B cell (primary cell): Measurements from ENCODE around the gene TADA2A. TPM values are rescaled to one million over a fixed set of nuclear protein-coding genes. Genes with fewer than 3 reads are reported as not detected.
A peak's percentile ranks its signal among the peaks of the same experiment; 100 is the strongest.

ENCODE experiments used
- ATAC-seq: fragments of 200-7000 bp; cut with Tn5 transposase; one replicate; pipeline ENCODE4 v1.10.0; 2021; ENCODE audit warnings: low read depth, mild to moderate bottlenecking, moderate number of reproducible peaks, moderate library complexity
- CTCF ChIA-PET: fragments of 350-600 bp; sonication (Branson Sonifier 250); formaldehyde crosslinking; loops from one replicate; lab custom pipeline; 2021; ENCODE audit warnings: antibody characterized with exemption, inconsistent platforms; lab: Charles Lee
- POLR2A ChIA-PET: fragments of 350-600 bp; sonication (Branson Sonifier 250); formaldehyde crosslinking; loops from one replicate; lab custom pipeline; 2021; ENCODE audit warnings: antibody characterized with exemption; lab: Charles Lee
- DNase-seq: peaks from one replicate; pipeline ENCODE4 v3.0.0; 2013
- H2AFZ ChIP-seq: 2 replicates; pipeline ENCODE4 v1.6.1; 2012; ENCODE audit warnings: mild to moderate bottlenecking, low read depth, low read length; ENCODE audit not compliant: insufficient read depth, poor library complexity, severe bottlenecking
- H3K27ac ChIP-seq, 2 donors: 1 replicate in 1 of 2; 2 replicates in 1 of 2; pipeline ENCODE4 v1.5.1; 2012 to 2013; ENCODE audit warnings: low read length in 2 of 2, mild to moderate bottlenecking in 2 of 2, moderate library complexity in 1 of 2
- H3K27me3 ChIP-seq, 4 experiments: fragments of 200-600 bp in 1 of 4; sonication (generic) in 1 of 4; replicated peaks in 1 of 4; 1 replicate in 2 of 4; 2 replicates in 2 of 4; pipeline versions ENCODE4 v1.6.1 to v1.7.0; 2013 to 2016; ENCODE audit warnings: low read length in 3 of 4, mild to moderate bottlenecking in 2 of 4, mixed read lengths in 1 of 4, moderate library complexity in 1 of 4; ENCODE audit not compliant: insufficient read depth in 4 of 4, control insufficient read depth in 3 of 4; ENCODE audit errors: control extremely low read depth in 1 of 4
- H3K36me3 ChIP-seq, 2 experiments: replicated peaks in 1 of 2; 1 replicate in 1 of 2; 2 replicates in 1 of 2; pipeline versions ENCODE4 v1.6.1 to v1.7.1; 2013; ENCODE audit warnings: low read length in 1 of 2; ENCODE audit not compliant: insufficient read depth in 2 of 2, control insufficient read depth in 1 of 2; ENCODE audit errors: control extremely low read depth in 1 of 2, extremely low read depth in 1 of 2
- H3K4me1 ChIP-seq, 2 donors: fragments of 200-600 bp in 1 of 2; sonication (generic) in 1 of 2; 1 replicate in 1 of 2; 2 replicates in 1 of 2; pipeline versions ENCODE4 v1.5.1 to v1.6.1; 2013 to 2017; ENCODE audit warnings: low read length in 2 of 2; ENCODE audit not compliant: control insufficient read depth in 2 of 2, insufficient read depth in 2 of 2
- H3K4me2 ChIP-seq: replicated peaks from 2 replicates; pipeline ENCODE3; 2012; ENCODE audit warnings: mild to moderate bottlenecking, low read depth, low read length; ENCODE audit not compliant: poor library complexity, severe bottlenecking
- H3K4me3 ChIP-seq, 5 experiments: fragments of 200-600 bp in 1 of 5; sonication (generic) in 1 of 5; 1 replicate in 3 of 5; 2 replicates in 2 of 5; pipeline versions ENCODE4 v1.5.1 to v1.7.0; 2011 to 2016; ENCODE audit warnings: low read length in 4 of 5, mild to moderate bottlenecking in 4 of 5, low read depth in 2 of 5, control low read depth in 1 of 5, moderate library complexity in 1 of 5; ENCODE audit not compliant: insufficient read depth in 1 of 5; ENCODE audit errors: control extremely low read depth in 1 of 5, extremely low read depth in 1 of 5
- H3K79me2 ChIP-seq: fragments of 200-600 bp; sonication (generic); one replicate; pipeline ENCODE4 v1.6.0; 2016; ENCODE audit warnings: low read length; ENCODE audit not compliant: control insufficient read depth, insufficient read depth
- H3K9ac ChIP-seq: fragments of 200-600 bp; sonication (generic); 2 replicates; pipeline ENCODE4 v1.6.1; 2017; ENCODE audit warnings: mild to moderate bottlenecking, low read length, moderate library complexity
- H3K9me3 ChIP-seq, 3 donors: one replicate each; pipeline versions ENCODE4 v1.6.1 to v1.7.1; 2013; ENCODE audit warnings: low read length in 2 of 3; ENCODE audit not compliant: control insufficient read depth in 2 of 3, insufficient read depth in 1 of 3; ENCODE audit errors: control extremely low read depth in 1 of 3
- H4K20me1 ChIP-seq: 2 replicates; pipeline ENCODE4 v1.6.0; 2012; ENCODE audit warnings: mild to moderate bottlenecking, low read length; ENCODE audit not compliant: insufficient read depth, control insufficient read depth, poor library complexity, severe bottlenecking
- H3K27ac Mint-ChIP-seq: one replicate; pipeline ENCODE4 v1.8.0; 2021; ENCODE audit warnings: mixed read lengths
- H3K27me3 Mint-ChIP-seq: one replicate; pipeline ENCODE4 v1.8.0; 2021; ENCODE audit warnings: mixed read lengths
- H3K4me1 Mint-ChIP-seq: one replicate; pipeline ENCODE4 v1.8.0; 2021; ENCODE audit warnings: mixed read lengths
- H3K4me3 Mint-ChIP-seq: one replicate; pipeline ENCODE4 v1.8.0; 2021; ENCODE audit warnings: mixed read lengths
- H3K9me3 Mint-ChIP-seq: one replicate; pipeline ENCODE4 v1.8.0; 2022; ENCODE audit warnings: mixed read lengths; ENCODE audit not compliant: insufficient read depth
- CTCF ChIP-seq: fragments of 200-600 bp; IDR thresholded peaks from one replicate; pipeline ENCODE4 v1.8.0; 2022; ENCODE audit warnings: antibody characterized with exemption, mild to moderate bottlenecking
- EZH2 ChIP-seq: IDR thresholded peaks from 2 replicates; pipeline ENCODE4 v1.6.1; 2012; ENCODE audit warnings: borderline replicate concordance, low read depth, mild to moderate bottlenecking, moderate library complexity, low read length; ENCODE audit not compliant: insufficient read depth, poor library complexity, severe bottlenecking
- WGBS: methylation state at CpG from one replicate; pipeline ENCODE4 v1.1.5; 2013; ENCODE audit warnings: missing lambda C conversion rate; ENCODE audit not compliant: insufficient coverage; 5-methylcytosine and 5-hydroxymethylcytosine counted together
- intact Hi-C: fragments of 100-400 bp; cut with micrococcal nuclease; formaldehyde crosslinking; loops from one replicate; pipeline ENCODE4 v1.10.0; 2022
- polyA plus RNA-seq: library from polyadenylated mRNA; depleted of rRNA; stranded (reverse); fragments of >200 nt; gene quantifications from 2 replicates; pipeline ENCODE4 v1.2.3, GENCODE V29; 2012
- total RNA-seq, 2 donors: library from RNA; stranded (reverse); fragments of 120-200 nt in 1 of 2; gene quantifications; 1 replicate in 1 of 2; 2 replicates in 1 of 2; pipeline versions ENCODE4 v1.2.3 to v1.2.4, GENCODE V29; 2013 to 2022

The TADA2A gene
- total and polyA plus RNA-seq, 2 donors (not counting 1 experiment from before 2014, with no cell fraction given) = 10.9 to 43.3 TPM

DNA sequence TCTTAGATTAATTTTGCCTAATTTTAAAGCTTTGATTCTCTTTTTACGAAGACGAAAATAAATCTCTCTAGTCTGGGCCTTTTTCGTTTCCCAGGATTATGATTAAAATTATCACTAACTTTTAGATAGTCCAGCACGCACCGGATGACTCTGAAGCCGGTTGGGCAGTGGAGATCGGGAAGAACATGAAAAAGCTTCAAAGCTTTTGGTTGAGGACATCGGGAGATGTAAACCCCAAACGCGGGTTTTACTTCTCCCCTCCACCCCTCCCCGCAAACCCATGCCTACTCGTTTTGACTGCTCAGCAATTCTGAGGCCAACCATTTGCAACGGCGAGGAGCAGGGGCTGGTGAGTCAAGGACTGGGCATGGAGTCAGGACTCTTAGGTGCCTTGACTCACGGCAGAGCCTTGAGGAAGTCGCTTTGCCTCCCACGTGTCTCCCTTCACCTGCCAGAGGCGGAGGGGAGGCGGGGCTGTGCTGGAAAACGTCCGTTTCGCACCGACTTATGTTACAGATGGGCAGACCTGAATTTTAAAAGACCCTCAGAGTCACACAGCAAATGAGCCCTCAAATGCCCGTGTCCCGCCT is 82.0 kb downstream of the TADA2A start:
- Mint-ChIP-seq H3K27me3 (no peaks in the 10 kb centered on the region), H3K4me3 (peak overlapping the region; percentile 96), H3K9me3 (no peaks in the 10 kb centered on the region), H3K4me1 (peaks cover 28% of the 10 kb centered on the region), H3K27ac (peak overlapping the region; percentile 93)
- POLR2A ChIA-PET = interaction anchor here (0.5 kb wide), 1 partner anchor 1266 kb away, joined by 3 read pairs; no protein-coding TSS in a partner anchor
- peak overlapping the region; percentile 98 for H3K4me2 ChIP-seq
- no peak for TF ChIP-seq CTCF
- TF ChIP-seq EZH2 = no peak
- H3K79me2 ChIP-seq = no peaks in the 10 kb centered on the region
- H3K36me3 ChIP-seq = no peaks in the 10 kb centered on the region
- intact Hi-C loops = loop anchor here (1.0 kb wide), 2 partner anchors 81 to 121 kb away; partner anchors contain the start of gene SYNRG
- H3K9me3 ChIP-seq = no peaks in the 10 kb centered on the region
- H3K4me3 ChIP-seq = peak overlapping the region; percentile 44 to 80 (median 67)
- CTCF ChIA-PET = no interaction called here
- no peaks in the 10 kb centered on the region for H4K20me1 ChIP-seq
- WGBS = 1% methylated on average over 17 of the region's 25 CpGs
- H3K27ac ChIP-seq = no peak overlapping the region
- DNase-seq (no peak), ATAC-seq (no peak)
- peak overlapping the region; percentile 93 for H2AFZ ChIP-seq
- peak overlapping the region; percentile 72 for H3K9ac ChIP-seq
- peaks cover 0 to 4% (median 0%) of the 10 kb centered on the region in 4 experiments for H3K27me3 ChIP-seq
- peaks cover 17 to 23% of the 10 kb centered on the region in 2 donors for H3K4me1 ChIP-seq
